Measurements from ENCODE around the gene FSTL4. TPM values are rescaled to one million over a fixed set of nuclear protein-coding genes. Genes with fewer than 3 reads are reported as not detected.

FSTL4 gene
- total and polyA plus RNA-seq, 2 experiments from 2014 or later = 1.4 to 2.8 TPM

- ATAC-seq (no peak), DNase-seq (ENCODE audit: low spot score) (no peak)
- Histone ChIP-seq H3F3A (replicated peaks; ENCODE audit: low read depth) (no peaks in the 10 kb centered on the region), H3K4me3 (no peak overlapping the region), H3K27me3 (ENCODE audit: insufficient read depth) (no peaks in the 10 kb centered on the region), H3K9me2 (ENCODE audit: insufficient read depth) (no peaks in the 10 kb centered on the region), H3K27ac (ENCODE audit: low read depth) (no peak overlapping the region), H3K4me2 (no peak overlapping the region), H3K36me3 (ENCODE audit: insufficient read depth) (no peaks in the 10 kb centered on the region), H3K4me1 (ENCODE audit: insufficient read depth) (no peaks in the 10 kb centered on the region), H2AFZ (no peak overlapping the region), H4K20me1 (replicated peaks; ENCODE audit: insufficient read depth) (no peaks in the 10 kb centered on the region), H3K79me2 (replicated peaks; ENCODE audit: insufficient read depth) (no peaks in the 10 kb centered on the region)
- no peaks in the 10 kb centered on the region for H3K4me1 Mint-ChIP-seq
- no peak for TF ChIP-seq STAT1 (IDR thresholded peaks at IDR 0.05; ENCODE audit: unreplicated experiment)
- TF ChIP-seq CREB1 (CRISPR knock-in tag; IDR thresholded peaks at IDR 0.05; ENCODE audit: low read depth) = no peak
- no peak for TF ChIP-seq ZNF114 (CRISPR knock-in tag; IDR thresholded peaks at IDR 0.05)
- no peak for TF ChIP-seq NANOG (IDR thresholded peaks at IDR 0.05; ENCODE audit: borderline replicate concordance)
- no peak for TF ChIP-seq EZH2 (IDR thresholded peaks at IDR 0.05; ENCODE audit: low read depth, unreplicated experiment)
- no peak for TF ChIP-seq ZNF331 (CRISPR knock-in tag; IDR thresholded peaks at IDR 0.05; ENCODE audit: low read depth)
- no peak for TF ChIP-seq REST (IDR thresholded peaks at IDR 0.05; ENCODE audit: unreplicated experiment)
- TF ChIP-seq JUNB (IDR thresholded peaks at IDR 0.05; ENCODE audit: unreplicated experiment) = no peak
- H3K9me3 Mint-ChIP-seq = no peaks in the 10 kb centered on the region
- no peak overlapping the region for H3K27ac Mint-ChIP-seq
- H3K27me3 Mint-ChIP-seq (ENCODE audit: insufficient read depth, low read depth, poor library complexity) = no peaks in the 10 kb centered on the region
- H3K4me3 Mint-ChIP-seq = no peak overlapping the region
- H3K36me3 Mint-ChIP-seq (ENCODE audit: low read depth) = no peaks in the 10 kb centered on the region
Observed at GRCh38 chr5:133155326-133155969, 456.9 kb downstream of the FSTL4 start.

GRCh38 chr5:133154274-133155075 lies 457.9 kb downstream of the FSTL4 start:
- no peak overlapping the region for H3K4me2 ChIP-seq
- ATAC-seq = no peak
- no peaks in the 10 kb centered on the region for H3K36me3 ChIP-seq (ENCODE audit: insufficient read depth)
- H3K9me3 Mint-ChIP-seq = no peaks in the 10 kb centered on the region
- no peaks in the 10 kb centered on the region for H3K4me1 ChIP-seq (ENCODE audit: insufficient read depth)
- H3K4me1 Mint-ChIP-seq = 0 out of 3 replicates have a peak, but pooled peaks cover 2% of the 10 kb centered on the region
- TF ChIP-seq POLR2AphosphoS5 (IDR thresholded peaks at IDR 0.05; ENCODE audit: low read depth) (no peak), STAT1 (IDR thresholded peaks at IDR 0.05; ENCODE audit: unreplicated experiment) (no peak), ZNF331 (CRISPR knock-in tag; IDR thresholded peaks at IDR 0.05; ENCODE audit: low read depth) (no peak), CTCF (conservative IDR thresholded peaks at IDR 0.05; ENCODE audit: low read depth in 2 of 2) (no peak), ZNF114 (CRISPR knock-in tag; IDR thresholded peaks at IDR 0.05) (no peak), EZH2phosphoT487 (IDR thresholded peaks at IDR 0.05; ENCODE audit: unreplicated experiment) (no peak)
- H3K9me2 ChIP-seq (ENCODE audit: insufficient read depth) = no peaks in the 10 kb centered on the region
- H3K27me3 ChIP-seq (ENCODE audit: insufficient read depth) = no peaks in the 10 kb centered on the region
- no peaks in the 10 kb centered on the region for H4K20me1 ChIP-seq (replicated peaks; ENCODE audit: insufficient read depth)
- no peak overlapping the region for H3K27ac ChIP-seq (ENCODE audit: low read depth)
- H3K4me3 Mint-ChIP-seq = no peak overlapping the region
- H3K36me3 Mint-ChIP-seq (ENCODE audit: low read depth) = no peaks in the 10 kb centered on the region
- H3K27me3 Mint-ChIP-seq (ENCODE audit: insufficient read depth, low read depth, poor library complexity) = no peaks in the 10 kb centered on the region
- H3K4me3 ChIP-seq = no peak overlapping the region
- DNase-seq (ENCODE audit: low spot score) = no peak
- no peaks in the 10 kb centered on the region for H3F3A ChIP-seq (replicated peaks; ENCODE audit: low read depth)
- H3K27ac Mint-ChIP-seq = no peak overlapping the region
- H2AFZ ChIP-seq = no peak overlapping the region
- no peaks in the 10 kb centered on the region for H3K79me2 ChIP-seq (replicated peaks; ENCODE audit: insufficient read depth)
